Caco-2 (cell line): Measurements from ENCODE around the gene XPOT. TPM values are rescaled to one million over a fixed set of nuclear protein-coding genes. Genes with fewer than 3 reads are reported as not detected.

ENCODE experiments used
- BruUV-seq: library from RNA; stranded (reverse); fragments of 400-500 nt; replicated peaks from 2 replicates; lab custom pipeline; 2021; lab: Mats Ljungman, UMichigan
- CTCF ChIA-PET: fragments of 300-600 bp; sonication (Branson Sonifier 250); formaldehyde crosslinking; loops from one replicate; lab custom pipeline; 2022; ENCODE audit warnings: antibody characterized with exemption; lab: Charles Lee
- POLR2A ChIA-PET: fragments of 300-600 bp; sonication (Branson Sonifier 250); formaldehyde crosslinking; loops from one replicate; lab custom pipeline; 2022; ENCODE audit warnings: antibody characterized with exemption; lab: Charles Lee
- DNase-seq, 2 experiments: peaks; one replicate each; pipeline versions ENCODE4 v3.0.0 to v3.0.0-alpha.2; 2020 to 2022
- H3K27me3 ChIP-seq: replicated peaks from 2 replicates; pipeline ENCODE4 v1.6.0; 2011; ENCODE audit warnings: low read length; ENCODE audit not compliant: control insufficient read depth, insufficient read depth
- H3K36me3 ChIP-seq: 2 replicates; pipeline ENCODE4 v1.5.1; 2011; ENCODE audit warnings: low read length; ENCODE audit not compliant: control insufficient read depth, insufficient read depth
- H3K4me1 ChIP-seq: fragments of 250-450 bp; sonication (Bioruptor Pico); 2 replicates; pipeline ENCODE4 v1.5.1; 2020; ENCODE audit warnings: mild to moderate bottlenecking
- H3K4me3 ChIP-seq: 2 replicates; pipeline ENCODE4 v1.5.1; 2011; ENCODE audit warnings: low read depth, mild to moderate bottlenecking, control low read depth, low read length
- H3K9me3 ChIP-seq: fragments of 250-450 bp; sonication (Bioruptor Pico); 2 replicates; pipeline ENCODE4 v1.5.1; 2020; ENCODE audit warnings: mild to moderate bottlenecking, moderate library complexity
- H3K27ac Mint-ChIP-seq: one replicate; pipeline ENCODE4 v1.8.0; 2022; ENCODE audit warnings: mixed read lengths; ENCODE audit not compliant: unreplicated experiment
- H3K27me3 Mint-ChIP-seq: one replicate; pipeline ENCODE4 v1.8.0; 2022; ENCODE audit warnings: mixed read lengths; ENCODE audit not compliant: insufficient read depth, unreplicated experiment
- H3K36me3 Mint-ChIP-seq: one replicate; pipeline ENCODE4 v1.8.0; 2022; ENCODE audit warnings: mild to moderate bottlenecking, mixed read lengths; ENCODE audit not compliant: insufficient read depth, unreplicated experiment
- H3K4me1 Mint-ChIP-seq: one replicate; pipeline ENCODE4 v1.8.0; 2022; ENCODE audit warnings: low read depth, mixed read lengths; ENCODE audit not compliant: unreplicated experiment
- H3K4me3 Mint-ChIP-seq: one replicate; pipeline ENCODE4 v1.8.0; 2022; ENCODE audit warnings: mild to moderate bottlenecking, moderate library complexity, mixed read lengths; ENCODE audit not compliant: unreplicated experiment
- H3K9me3 Mint-ChIP-seq: one replicate; pipeline ENCODE4 v1.8.0; 2022; ENCODE audit warnings: mixed read lengths; ENCODE audit not compliant: unreplicated experiment
- CTCF ChIP-seq, 2 experiments: fragments of 200-600 bp in 1 of 2; IDR thresholded peaks; 1 replicate in 1 of 2; 2 replicates in 1 of 2; pipeline versions ENCODE4 v1.5.1 to v1.8.0; 2011 to 2022; ENCODE audit warnings: antibody characterized with exemption in 1 of 2, control low read depth in 1 of 2, inconsistent platforms in 1 of 2, low read depth in 1 of 2, low read length in 1 of 2, mild to moderate bottlenecking in 1 of 2, moderate library complexity in 1 of 2; ENCODE audit not compliant: insufficient read depth in 1 of 2, severe bottlenecking in 1 of 2, unreplicated experiment in 1 of 2
- intact Hi-C: fragments of 100-400 bp; cut with micrococcal nuclease; formaldehyde crosslinking; loops from one replicate; pipeline ENCODE4 v1.10.0; 2022; ENCODE audit not compliant: unreplicated experiment
- total RNA-seq: library from RNA; stranded (reverse); gene quantifications from 2 replicates; pipeline ENCODE4 v1.2.3, GENCODE V29; 2022

Gene XPOT
- total RNA-seq, 1 experiment from 2014 or later: 174 TPM

- H3K9me3 Mint-ChIP-seq: no peaks in the 10 kb centered on the region
- H3K27ac Mint-ChIP-seq: no peak overlapping the region
- DNase-seq: no peak
- intact Hi-C loops: no loop called here
- Histone ChIP-seq H3K36me3 (no peaks in the 10 kb centered on the region; the same call in 1 of the 2 replicates), H3K9me3 (no peaks in the 10 kb centered on the region), H3K4me1 (no peaks in the 10 kb centered on the region), H3K4me3 (no peak overlapping the region), H3K27me3 (no peaks in the 10 kb centered on the region)
- H3K4me3 Mint-ChIP-seq: no peak overlapping the region
- H3K27me3 Mint-ChIP-seq: no peaks in the 10 kb centered on the region
- no peak for TF ChIP-seq CTCF (IDR thresholded peaks at IDR 0.05; ENCODE audit: insufficient read depth in 1 of 2, low read depth in 1 of 2, low read length in 1 of 2, severe bottlenecking in 1 of 2, unreplicated experiment in 1 of 2)
- no TSS peak for BruUV-seq
- H3K36me3 Mint-ChIP-seq: peaks cover 77% of the 10 kb centered on the region
- ChIA-PET POLR2A (interaction anchor here (0.5 kb wide), 1 partner anchor 13 kb away, joined by 3 read pairs; no protein-coding TSS in a partner anchor), CTCF (no interaction called here)
- H3K4me1 Mint-ChIP-seq: no peaks in the 10 kb centered on the region
These were observed 64.8 kb downstream of the XPOT start for GRCh38 chr12:64468966-64469365.

- DNase-seq: no peak
- ChIA-PET POLR2A (no interaction called here), CTCF (no interaction called here)
- intact Hi-C loops: no loop called here
- H3K4me3 Mint-ChIP-seq: no peak overlapping the region
- no peaks in the 10 kb centered on the region for H3K9me3 Mint-ChIP-seq
- no peaks in the 10 kb centered on the region for H3K4me1 Mint-ChIP-seq
- H3K4me1 ChIP-seq: no peaks in the 10 kb centered on the region
- H3K27me3 ChIP-seq: no peaks in the 10 kb centered on the region
- no peak for TF ChIP-seq CTCF (IDR thresholded peaks at IDR 0.05; ENCODE audit: insufficient read depth in 1 of 2, low read depth in 1 of 2, low read length in 1 of 2, severe bottlenecking in 1 of 2, unreplicated experiment in 1 of 2)
- no peak overlapping the region for H3K27ac Mint-ChIP-seq
- H3K4me3 ChIP-seq: no peak overlapping the region
- no peaks in the 10 kb centered on the region; the same call in 1 of the 2 replicates for H3K36me3 ChIP-seq
- BruUV-seq: no TSS peak
- no peaks in the 10 kb centered on the region for H3K9me3 ChIP-seq
- H3K36me3 Mint-ChIP-seq: peaks cover 76% of the 10 kb centered on the region
- H3K27me3 Mint-ChIP-seq: no peaks in the 10 kb centered on the region
These were observed 65.4 kb downstream of the XPOT start for GRCh38 chr12:64469455-64470142.

GRCh38 chr12:64470495-64470894, 66.3 kb downstream of the XPOT start:
- no peak overlapping the region for H3K4me3 Mint-ChIP-seq
- TF ChIP-seq CTCF (IDR thresholded peaks at IDR 0.05; ENCODE audit: insufficient read depth in 1 of 2, low read depth in 1 of 2, low read length in 1 of 2, severe bottlenecking in 1 of 2, unreplicated experiment in 1 of 2): no peak
- Histone ChIP-seq H3K27me3 (no peaks in the 10 kb centered on the region), H3K9me3 (no peaks in the 10 kb centered on the region), H3K36me3 (no peaks in the 10 kb centered on the region; the same call in 1 of the 2 replicates), H3K4me1 (no peaks in the 10 kb centered on the region), H3K4me3 (no peak overlapping the region)
- ChIA-PET POLR2A (no interaction called here), CTCF (no interaction called here)
- intact Hi-C loops: no loop called here
- no TSS peak for BruUV-seq
- peaks cover 76% of the 10 kb centered on the region for H3K36me3 Mint-ChIP-seq
- H3K27me3 Mint-ChIP-seq: no peaks in the 10 kb centered on the region
- no peaks in the 10 kb centered on the region for H3K9me3 Mint-ChIP-seq
- H3K27ac Mint-ChIP-seq: no peak overlapping the region
- no peak for DNase-seq
- H3K4me1 Mint-ChIP-seq: no peaks in the 10 kb centered on the region
